Chondrocyte (in vitro differentiated cells): ENCODE measurements around the gene TOMM7. TPM values are rescaled to one million over a fixed set of nuclear protein-coding genes. Genes with fewer than 3 reads are reported as not detected.
A peak's percentile ranks its signal among the peaks of the same experiment; 100 is the strongest.

Experiments used
- DNase-seq: peaks from one replicate; pipeline ENCODE4 v3.0.0; 2021; ENCODE audit warnings: mixed read lengths, low spot score
- H3K27ac Mint-ChIP-seq: one replicate; pipeline ENCODE4 v1.8.0; 2021; ENCODE audit warnings: mild to moderate bottlenecking, moderate library complexity, mixed read lengths; ENCODE audit not compliant: unreplicated experiment
- H3K27me3 Mint-ChIP-seq: 2 replicates; pipeline ENCODE4 v1.8.0; 2021; ENCODE audit warnings: low read depth, mixed read lengths
- H3K36me3 Mint-ChIP-seq: 2 replicates; pipeline ENCODE4 v1.8.0; 2021; ENCODE audit warnings: low read depth, mixed read lengths
- H3K4me1 Mint-ChIP-seq: 2 replicates; pipeline ENCODE4 v1.8.0; 2021; ENCODE audit warnings: low read depth, mild to moderate bottlenecking, mixed read lengths
- H3K4me3 Mint-ChIP-seq: one replicate; pipeline ENCODE4 v1.8.0; 2021; ENCODE audit warnings: mild to moderate bottlenecking, moderate library complexity, mixed read lengths; ENCODE audit not compliant: unreplicated experiment
- H3K9me3 Mint-ChIP-seq: 2 replicates; pipeline ENCODE4 v1.8.0; 2021; ENCODE audit warnings: low read depth, mixed read lengths
- total RNA-seq: library from RNA; stranded (reverse); gene quantifications from 3 replicates; pipeline ENCODE4 v1.2.1, GENCODE V29; 2021
- TF ChIP-seq, protein P1 (sequence below): fragments of 200-600 bp; sonication (generic); IDR thresholded peaks from 2 replicates; pipeline ENCODE4 v1.5.0; 2021; ENCODE audit warnings: antibody characterized with exemption, mild to moderate bottlenecking, moderate library complexity

Gene TOMM7
- total RNA-seq, 1 donor from 2014 or later, result 240 TPM

GRCh38 chr7:22846961-22847360 is 24.3 kb upstream of the TOMM7 start:
- no peak for DNase-seq
- Mint-ChIP-seq H3K4me3 (no peak overlapping the region), H3K27ac (no peak overlapping the region), H3K27me3 (no peaks in the 10 kb centered on the region), H3K36me3 (no peaks in the 10 kb centered on the region), H3K4me1 (peaks cover 18% of the 10 kb centered on the region), H3K9me3 (no peaks in the 10 kb centered on the region)
- TF ChIP-seq, protein P1, sequence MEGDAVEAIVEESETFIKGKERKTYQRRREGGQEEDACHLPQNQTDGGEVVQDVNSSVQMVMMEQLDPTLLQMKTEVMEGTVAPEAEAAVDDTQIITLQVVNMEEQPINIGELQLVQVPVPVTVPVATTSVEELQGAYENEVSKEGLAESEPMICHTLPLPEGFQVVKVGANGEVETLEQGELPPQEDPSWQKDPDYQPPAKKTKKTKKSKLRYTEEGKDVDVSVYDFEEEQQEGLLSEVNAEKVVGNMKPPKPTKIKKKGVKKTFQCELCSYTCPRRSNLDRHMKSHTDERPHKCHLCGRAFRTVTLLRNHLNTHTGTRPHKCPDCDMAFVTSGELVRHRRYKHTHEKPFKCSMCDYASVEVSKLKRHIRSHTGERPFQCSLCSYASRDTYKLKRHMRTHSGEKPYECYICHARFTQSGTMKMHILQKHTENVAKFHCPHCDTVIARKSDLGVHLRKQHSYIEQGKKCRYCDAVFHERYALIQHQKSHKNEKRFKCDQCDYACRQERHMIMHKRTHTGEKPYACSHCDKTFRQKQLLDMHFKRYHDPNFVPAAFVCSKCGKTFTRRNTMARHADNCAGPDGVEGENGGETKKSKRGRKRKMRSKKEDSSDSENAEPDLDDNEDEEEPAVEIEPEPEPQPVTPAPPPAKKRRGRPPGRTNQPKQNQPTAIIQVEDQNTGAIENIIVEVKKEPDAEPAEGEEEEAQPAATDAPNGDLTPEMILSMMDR, result no peak

DNA sequence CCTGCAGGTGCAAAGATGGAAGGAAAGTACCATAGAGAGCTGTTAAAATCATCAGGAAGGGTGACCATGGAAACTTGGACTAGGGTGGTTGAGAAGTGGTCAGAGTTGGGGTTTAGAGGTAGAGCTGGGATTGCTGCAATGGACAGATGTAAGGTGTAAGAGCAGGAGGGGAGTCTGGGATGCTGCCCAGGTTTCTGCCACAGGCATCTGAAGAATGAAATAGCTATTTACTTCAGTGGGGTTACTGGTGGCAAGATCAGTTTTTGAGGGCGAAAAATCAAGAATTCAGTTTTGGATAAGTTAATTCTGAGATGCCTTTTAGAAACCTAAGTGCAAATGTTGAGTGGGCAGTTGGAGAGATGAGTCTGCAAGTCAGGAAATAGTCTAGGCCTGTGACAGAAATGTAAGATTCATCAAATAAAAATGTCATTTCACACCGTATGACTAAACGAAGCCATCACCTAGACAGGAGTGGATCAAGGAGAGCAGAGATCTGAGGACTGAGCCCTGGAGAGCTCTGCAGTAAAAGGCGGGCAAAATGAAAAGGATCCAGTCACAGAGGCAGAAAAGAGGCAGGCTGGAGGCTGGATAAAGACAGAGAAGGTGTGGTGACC is 22.7 kb upstream of the TOMM7 start:
- no peak overlapping the region for H3K4me3 Mint-ChIP-seq
- DNase-seq, result no peak
- H3K36me3 Mint-ChIP-seq, result no peaks in the 10 kb centered on the region
- TF ChIP-seq, protein P1, result no peak
- H3K27me3 Mint-ChIP-seq, result no peaks in the 10 kb centered on the region
- H3K9me3 Mint-ChIP-seq, result no peaks in the 10 kb centered on the region
- no peak overlapping the region for H3K27ac Mint-ChIP-seq
- H3K4me1 Mint-ChIP-seq, result peaks cover 16% of the 10 kb centered on the region

DNA sequence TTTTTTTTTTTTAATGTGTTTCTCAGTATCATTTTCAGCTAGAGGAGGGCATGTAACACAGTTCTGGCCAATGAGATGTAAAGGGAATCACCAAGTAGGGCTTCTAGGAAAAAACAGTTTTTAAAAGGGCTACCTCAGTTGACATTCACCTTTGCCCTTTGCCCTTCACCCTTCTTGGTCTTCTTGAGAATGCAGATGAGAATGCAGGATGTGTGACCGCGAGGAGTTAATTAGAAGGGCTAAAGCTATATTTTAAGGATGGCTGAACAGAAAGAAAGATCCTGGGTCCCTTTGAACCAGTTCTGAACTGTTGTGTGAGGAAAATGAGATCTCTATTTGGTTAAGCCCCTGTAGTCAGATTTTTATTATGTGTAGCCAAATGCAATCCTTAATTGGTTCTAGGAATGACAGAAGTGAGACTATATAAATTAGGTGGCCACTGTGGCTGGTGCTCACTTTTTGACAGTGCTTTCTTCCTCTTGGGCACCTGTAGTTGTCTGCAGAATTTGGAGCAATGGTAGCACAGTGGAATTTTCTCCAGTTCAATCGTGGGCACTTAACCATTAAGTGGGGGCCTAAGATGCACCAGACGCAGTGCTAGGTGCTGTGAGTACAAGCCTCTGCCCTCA is 21.1 kb upstream of the TOMM7 start:
- no peak overlapping the region for H3K27ac Mint-ChIP-seq
- no peak overlapping the region for H3K4me3 Mint-ChIP-seq
- H3K36me3 Mint-ChIP-seq, result no peaks in the 10 kb centered on the region
- no peak for DNase-seq
- H3K4me1 Mint-ChIP-seq, result peaks cover 16% of the 10 kb centered on the region
- no peaks in the 10 kb centered on the region for H3K9me3 Mint-ChIP-seq
- H3K27me3 Mint-ChIP-seq, result no peaks in the 10 kb centered on the region
- TF ChIP-seq, protein P1, result no peak

DNA sequence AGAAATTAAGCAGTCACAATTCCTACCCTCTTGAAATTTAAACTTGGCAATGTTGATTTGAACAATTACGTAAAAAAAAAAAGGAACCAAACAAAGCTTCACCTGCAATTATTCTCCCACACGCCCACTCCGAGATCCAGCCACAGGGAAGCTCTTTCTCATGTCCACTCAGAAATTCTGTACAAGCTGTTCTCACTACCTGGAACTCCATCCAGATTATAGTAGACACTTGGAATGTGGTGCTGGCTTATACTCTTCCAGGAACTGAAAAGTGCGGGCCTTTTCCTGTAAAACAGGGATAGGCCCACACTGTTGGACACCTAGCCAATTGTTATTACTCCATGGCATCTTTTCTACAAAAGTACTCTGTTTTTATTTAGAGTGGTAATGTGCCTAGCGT is 20.3 kb upstream of the TOMM7 start:
- TF ChIP-seq, protein P1, result no peak
- Mint-ChIP-seq H3K27me3 (peaks cover under 1% of the 10 kb centered on the region), H3K27ac (no peak overlapping the region), H3K9me3 (no peaks in the 10 kb centered on the region), H3K36me3 (no peaks in the 10 kb centered on the region), H3K4me1 (peaks cover 16% of the 10 kb centered on the region), H3K4me3 (no peak overlapping the region)
- DNase-seq, result no peak

DNA sequence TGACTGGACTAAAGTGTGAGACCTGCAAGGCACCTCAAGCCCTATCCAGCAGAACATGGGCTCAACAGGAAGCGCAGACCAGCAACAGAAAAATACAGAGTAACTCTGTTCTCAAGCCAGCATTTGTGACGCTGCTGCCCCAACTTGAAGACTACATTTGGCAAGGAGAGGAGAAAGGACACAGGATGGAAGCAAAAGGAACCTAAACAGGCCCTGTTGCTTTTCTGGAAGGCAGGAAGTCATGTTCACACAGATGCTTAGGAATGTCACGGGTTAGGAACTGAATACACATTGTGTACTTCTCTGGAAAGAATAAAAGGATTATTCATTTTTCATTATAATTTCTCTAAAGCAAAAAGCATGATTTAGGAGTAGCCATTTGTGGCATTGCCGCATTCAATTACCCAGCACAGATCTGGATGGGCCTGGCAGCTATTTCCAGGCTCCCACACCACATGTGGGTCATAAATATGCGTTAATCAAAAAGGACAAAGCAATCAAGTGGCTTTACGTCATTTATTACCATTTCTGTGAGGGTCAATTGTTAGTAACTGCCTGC is 19.8 kb upstream of the TOMM7 start:
- peaks cover 2% of the 10 kb centered on the region for H3K27me3 Mint-ChIP-seq
- no peak for DNase-seq
- H3K9me3 Mint-ChIP-seq, result no peaks in the 10 kb centered on the region

More for the DNA sequence above, 19.8 kb upstream of the TOMM7 start:
- TF ChIP-seq, protein P1, result no peak
- Mint-ChIP-seq H3K4me1 (peaks cover 16% of the 10 kb centered on the region), H3K4me3 (no peak overlapping the region), H3K27ac (peak overlapping the region; percentile 55), H3K36me3 (no peaks in the 10 kb centered on the region)
